Keratinocyte (primary cell): ENCODE results near the gene ANKK1.

Experiments used
- CTCF ChIP-seq, 3 experiments: IDR thresholded peaks in 1 of 3; conservative IDR thresholded peaks in 1 of 3; optimal IDR thresholded peaks in 1 of 3; 2 replicates in 2 of 3; 3 replicates in 1 of 3; pipeline versions ENCODE3 to v1.5.1; 2011; ENCODE audit warnings: low read length in 3 of 3, mild to moderate bottlenecking in 3 of 3, moderate library complexity in 2 of 3, control low read depth in 1 of 3, inconsistent platforms in 1 of 3; ENCODE audit not compliant: insufficient read depth in 2 of 3; ENCODE audit errors: extremely low read depth in 1 of 3
- EZH2 ChIP-seq: IDR thresholded peaks from one replicate; pipeline ENCODE4 v1.6.1; 2012; ENCODE audit warnings: inconsistent platforms, mild to moderate bottlenecking, low read length, moderate library complexity

DNA sequence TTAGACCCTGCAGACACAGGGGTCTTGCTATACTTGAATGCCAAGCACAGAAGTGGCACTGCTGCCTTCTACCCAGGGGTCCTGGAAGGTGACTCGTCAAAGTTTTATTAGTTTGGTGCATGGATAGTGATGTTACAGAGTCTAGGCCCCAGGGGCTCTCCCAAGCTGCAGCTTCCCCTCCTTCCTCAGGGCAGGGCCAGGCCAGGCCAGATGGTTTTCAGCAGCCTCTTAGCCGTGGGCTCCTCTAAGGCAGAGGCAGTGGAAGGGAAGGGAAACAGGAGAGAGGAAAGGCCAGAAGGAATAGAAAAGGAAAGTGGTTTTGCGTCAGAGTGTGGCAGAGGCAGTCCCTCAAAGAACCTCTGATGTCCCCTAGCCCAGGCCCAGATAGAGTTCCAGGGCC, 21.9 kb downstream of the ANKK1 start:
- TF ChIP-seq CTCF (optimal IDR thresholded peaks at IDR 0.05 in 1 of 3, IDR thresholded peaks at IDR 0.05 in 1 of 3, conservative IDR thresholded peaks at IDR 0.05 in 1 of 3; ENCODE audit: extremely low read depth in 1 of 3, insufficient read depth in 2 of 3, low read length in 3 of 3) (no peak), EZH2 (no peak)
